ENCODE results near the gene FOXO1.

FOXO1 gene

GRCh38 chr13:40626977-40627376, 39.5 kb downstream of the FOXO1 start:
- DNase-seq (ENCODE audit: low read depth): no peak
- no peak for TF ChIP-seq CTCF (IDR thresholded peaks at IDR 0.05; ENCODE audit: low read length, missing control alignments)
- H3K4me3 ChIP-seq (replicated peaks; ENCODE audit: low read depth, low read length): no peak overlapping the region

GRCh38 chr13:40626561-40626960, 39.9 kb downstream of the FOXO1 start:
- DNase-seq (ENCODE audit: low read depth): no peak
- no peak overlapping the region for H3K4me3 ChIP-seq (replicated peaks; ENCODE audit: low read depth, low read length)
- no peak for TF ChIP-seq CTCF (IDR thresholded peaks at IDR 0.05; ENCODE audit: low read length, missing control alignments)

GRCh38 chr13:40624986-40625385, 41.5 kb downstream of the FOXO1 start:
- no peak overlapping the region for H3K4me3 ChIP-seq (replicated peaks; ENCODE audit: low read depth, low read length)
- TF ChIP-seq CTCF (IDR thresholded peaks at IDR 0.05; ENCODE audit: low read length, missing control alignments): no peak
- no peak for DNase-seq (ENCODE audit: low read depth)

GRCh38 chr13:40624383-40624782, 42.1 kb downstream of the FOXO1 start:
- no peak overlapping the region for H3K4me3 ChIP-seq (replicated peaks; ENCODE audit: low read depth, low read length)
- DNase-seq (ENCODE audit: low read depth): no peak
- TF ChIP-seq CTCF (IDR thresholded peaks at IDR 0.05; ENCODE audit: low read length, missing control alignments): no peak

- H3K4me3 ChIP-seq (replicated peaks; ENCODE audit: low read depth, low read length): no peak overlapping the region
- no peak for DNase-seq (ENCODE audit: low read depth)
- TF ChIP-seq CTCF (IDR thresholded peaks at IDR 0.05; ENCODE audit: low read length, missing control alignments): no peak
Observed at GRCh38 chr13:40622761-40623160, 43.7 kb downstream of the FOXO1 start.

GRCh38 chr13:40622246-40622645, 44.2 kb downstream of the FOXO1 start:
- TF ChIP-seq CTCF (IDR thresholded peaks at IDR 0.05; ENCODE audit: low read length, missing control alignments): no peak
- no peak for DNase-seq (ENCODE audit: low read depth)
- H3K4me3 ChIP-seq (replicated peaks; ENCODE audit: low read depth, low read length): no peak overlapping the region

- TF ChIP-seq CTCF (IDR thresholded peaks at IDR 0.05; ENCODE audit: low read length, missing control alignments): no peak
- no peak overlapping the region for H3K4me3 ChIP-seq (replicated peaks; ENCODE audit: low read depth, low read length)
- no peak for DNase-seq (ENCODE audit: low read depth)
Observed at GRCh38 chr13:40619479-40619814, 47.0 kb downstream of the FOXO1 start.
